GM21528 (cell line): ENCODE measurements around the gene SIL1.

Experiments used
- ATAC-seq: cut with Tn5 transposase; IDR thresholded peaks from one replicate; pipeline ENCODE4 v1.9.1; 2021; ENCODE audit warnings: mild to moderate bottlenecking, moderate library complexity; ENCODE audit not compliant: unreplicated experiment, low FRiP score

Gene SIL1

DNA sequence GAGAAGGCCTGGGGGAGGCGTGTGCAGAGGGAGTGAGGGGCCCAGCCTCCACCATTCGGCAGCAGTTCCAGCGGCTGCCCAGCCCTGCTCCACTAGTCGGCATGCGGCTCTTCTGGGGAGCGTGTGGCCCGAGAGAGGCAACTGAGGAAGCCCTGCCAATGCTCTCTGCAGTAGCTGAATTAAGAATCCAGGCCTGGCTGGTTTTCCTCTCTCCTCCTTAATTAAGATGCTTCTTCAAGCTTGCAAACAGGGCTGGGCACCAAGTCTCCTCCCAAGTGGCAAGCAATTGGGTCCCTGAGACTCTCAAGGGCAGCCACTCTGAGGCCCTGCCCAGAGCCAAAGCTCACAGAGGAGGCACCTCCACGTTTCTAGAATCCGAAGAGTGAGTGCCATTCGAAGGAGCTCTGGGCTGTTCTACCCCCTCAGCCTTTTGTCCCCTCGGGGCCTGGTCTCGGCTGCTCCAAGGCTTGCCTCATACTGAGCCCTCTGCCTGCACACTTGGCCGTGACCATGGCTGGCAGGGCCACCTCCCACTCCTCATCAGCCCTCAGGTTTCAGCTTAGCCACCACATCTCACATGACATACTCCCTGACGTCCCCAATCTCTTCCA lies 247.6 kb downstream of the SIL1 start:
- no peak for ATAC-seq

GRCh38 chr5:138949988-138950387 lies 248.2 kb downstream of the SIL1 start:
- ATAC-seq: no peak

GRCh38 chr5:138949223-138949574 lies 249.0 kb downstream of the SIL1 start:
- ATAC-seq: no peak

- no peak for ATAC-seq
These were observed 249.5 kb downstream of the SIL1 start for GRCh38 chr5:138948471-138949222.

- ATAC-seq: no peak
These were observed 250.4 kb downstream of the SIL1 start for GRCh38 chr5:138947780-138948179.

GRCh38 chr5:138946831-138947560 lies 251.2 kb downstream of the SIL1 start:
- no peak for ATAC-seq

DNA sequence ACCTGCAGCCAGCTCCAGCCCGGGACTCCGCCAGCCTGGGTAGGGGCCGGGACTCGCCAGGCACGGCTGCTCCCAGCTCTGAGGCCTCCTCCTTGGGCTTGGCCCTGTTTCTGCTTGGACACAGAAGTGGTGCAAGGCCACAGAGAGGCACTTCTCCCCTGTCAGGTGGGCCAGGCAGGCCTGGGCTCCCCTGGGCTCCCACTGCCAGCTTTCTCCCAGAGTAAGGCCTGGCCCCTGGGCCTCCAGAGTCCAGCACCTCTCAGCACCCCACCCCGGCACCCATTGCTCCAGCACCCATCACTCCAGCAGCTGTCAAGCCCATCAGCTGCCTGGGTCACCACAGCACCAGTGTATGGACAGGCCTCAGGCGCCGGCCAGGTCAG lies 251.9 kb downstream of the SIL1 start:
- ATAC-seq: no peak

DNA sequence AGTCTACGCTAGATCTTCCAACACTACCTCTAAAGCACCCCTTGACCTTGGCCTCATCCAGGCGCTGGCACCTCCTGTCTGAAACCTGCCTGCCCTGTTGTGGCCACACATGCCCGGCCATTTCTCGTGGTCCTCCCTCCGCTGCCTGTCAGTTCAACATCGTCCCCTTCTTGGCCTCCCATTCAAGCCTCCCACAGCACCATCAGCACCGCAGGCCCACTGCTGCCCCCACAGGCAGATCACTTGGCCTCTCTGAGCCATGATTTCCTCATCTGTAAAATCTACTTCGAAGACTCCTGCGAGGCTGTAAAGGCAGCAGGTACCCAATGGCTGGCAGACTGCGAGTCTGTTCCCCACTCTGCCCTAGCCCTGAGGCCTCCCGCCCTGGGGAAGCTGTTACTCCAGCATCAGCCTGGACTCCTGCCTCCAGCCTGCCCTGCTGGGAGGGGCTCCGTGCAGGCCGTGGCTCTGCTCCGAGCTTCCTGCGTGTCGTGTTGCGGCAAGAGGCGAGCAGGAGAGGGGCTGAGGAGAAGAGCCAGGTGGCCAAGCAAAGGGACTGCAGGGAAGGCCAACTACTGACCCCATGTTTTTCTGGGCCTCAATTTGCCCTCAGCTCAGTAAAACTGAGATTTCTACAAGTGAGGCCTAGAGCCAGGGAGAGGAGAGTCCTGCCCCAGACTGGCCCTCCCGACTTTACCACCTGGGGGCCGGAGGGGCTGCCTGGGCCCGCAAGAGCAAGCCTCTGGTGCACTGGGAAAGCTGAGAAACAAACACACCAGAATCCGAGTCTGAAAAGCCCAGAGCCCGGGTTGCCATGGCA lies 252.5 kb downstream of the SIL1 start:
- ATAC-seq: no peak

GRCh38 chr5:138944527-138945322 lies 253.4 kb downstream of the SIL1 start:
- ATAC-seq: no peak

DNA sequence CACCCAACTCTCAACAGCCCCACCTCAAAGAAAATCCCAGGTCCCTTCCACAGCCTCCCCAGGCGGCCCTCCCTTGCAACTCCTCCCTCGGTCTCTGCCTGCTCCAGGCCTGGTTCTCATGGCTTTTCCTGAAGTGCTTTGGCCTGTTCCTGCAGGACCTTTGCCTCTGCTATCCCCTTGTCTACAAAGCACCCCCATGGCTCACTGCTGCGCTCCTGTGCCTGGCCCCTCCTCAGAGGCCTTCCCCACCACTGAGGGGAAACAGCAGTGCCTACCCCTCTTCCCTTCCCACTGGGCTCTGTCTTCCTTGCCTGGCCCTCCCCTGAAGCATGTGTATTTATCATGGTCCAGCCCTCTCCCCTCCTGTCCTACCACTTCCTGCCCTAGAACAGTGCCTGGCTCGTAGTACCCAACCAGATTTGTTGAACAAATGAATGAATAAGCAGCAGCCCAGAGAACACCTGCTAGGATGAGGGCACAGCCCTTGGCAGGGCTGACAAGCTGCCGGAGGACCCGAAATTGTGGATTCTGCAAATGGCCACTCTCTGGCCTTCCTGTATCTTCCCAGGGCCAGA lies 254.5 kb downstream of the SIL1 start:
- no peak for ATAC-seq

GRCh38 chr5:138942861-138943260 lies 255.3 kb downstream of the SIL1 start:
- ATAC-seq: no peak

DNA sequence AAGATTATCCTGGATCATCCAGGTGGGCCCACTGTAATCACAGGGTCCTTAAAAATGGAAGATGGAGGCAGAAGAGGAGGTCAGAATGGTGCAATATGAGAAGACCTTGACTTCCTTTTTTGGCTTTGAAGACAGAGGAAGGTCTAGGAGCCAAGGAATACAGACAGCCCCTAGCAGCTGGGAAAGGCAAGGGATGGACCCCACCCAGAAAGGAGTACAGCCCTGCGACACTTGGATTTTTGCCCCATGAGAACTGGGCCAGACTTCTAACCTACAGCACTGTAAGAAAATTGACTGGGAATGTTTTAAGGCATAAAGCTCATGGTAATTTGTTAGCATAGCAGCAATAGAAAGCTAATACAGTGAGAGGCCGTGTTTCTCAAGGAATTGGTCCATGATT lies 256.1 kb downstream of the SIL1 start:
- ATAC-seq: no peak

GRCh38 chr5:138938526-138938925 lies 259.6 kb downstream of the SIL1 start:
- ATAC-seq: no peak

DNA sequence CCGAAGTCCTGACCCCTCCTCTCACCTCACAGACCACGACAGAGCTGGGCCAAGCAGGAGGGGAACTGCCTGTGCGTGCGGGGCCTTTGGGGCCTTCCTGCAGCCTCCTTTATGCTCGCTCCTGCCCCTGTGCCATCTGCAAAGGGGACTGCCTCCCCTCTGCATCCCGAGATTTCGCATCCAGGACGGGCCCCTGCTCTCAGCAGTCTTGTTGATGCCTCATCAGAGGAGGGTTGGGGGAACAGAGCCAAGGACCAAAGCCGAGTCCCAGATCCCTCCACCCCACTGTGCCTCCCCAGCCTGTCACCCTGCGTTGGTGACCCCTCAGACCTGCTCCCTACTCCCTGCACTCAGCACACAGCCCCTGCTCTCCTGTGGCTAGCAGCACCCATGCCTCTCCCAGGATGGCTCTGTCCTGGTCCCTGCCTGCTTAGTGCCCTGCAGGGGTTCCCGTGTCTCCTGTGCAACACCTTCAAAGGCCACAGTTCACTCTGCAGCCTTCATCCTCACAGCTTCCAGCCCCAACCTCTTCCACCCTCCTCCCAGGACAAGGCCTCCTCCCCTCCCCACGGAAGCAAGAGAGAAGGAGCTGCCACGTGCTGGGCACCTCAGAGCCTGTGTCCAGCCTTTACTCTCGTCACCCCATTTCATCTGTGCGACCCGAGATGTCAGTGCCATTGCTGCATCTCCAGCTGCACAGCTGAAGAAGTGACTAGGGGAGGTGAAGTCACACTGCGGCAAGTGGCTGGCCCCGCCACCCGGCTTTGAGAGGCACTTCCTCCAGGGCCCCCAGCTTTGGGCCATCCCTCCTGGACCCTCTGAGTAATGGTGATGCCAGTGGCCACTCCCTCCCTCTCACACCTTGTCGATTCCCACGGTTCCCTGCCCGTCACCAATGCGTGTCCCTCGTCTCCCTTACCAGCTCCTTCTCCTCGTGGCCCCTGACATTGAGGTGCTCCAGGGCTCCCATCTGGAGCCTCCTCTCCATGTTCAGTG lies 260.5 kb downstream of the SIL1 start:
- no peak for ATAC-seq

DNA sequence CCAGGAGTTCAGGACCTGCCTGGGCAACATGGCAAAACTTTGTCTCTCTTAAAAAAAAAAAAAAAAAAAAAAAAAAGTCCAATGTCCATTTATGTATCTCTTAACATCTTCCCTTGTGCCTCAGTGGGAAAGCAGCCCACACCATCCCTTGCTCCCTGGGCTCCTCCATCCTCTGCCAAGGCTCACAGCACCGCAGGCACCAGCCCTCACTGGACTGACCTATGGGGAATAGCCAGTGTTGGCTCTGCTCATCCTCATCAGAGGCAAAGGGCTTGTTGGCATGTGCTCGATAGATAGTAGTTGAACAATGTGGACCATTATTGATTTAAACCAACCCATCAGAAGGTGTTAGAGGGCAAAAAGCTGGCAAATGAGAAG lies 261.2 kb downstream of the SIL1 start:
- no peak for ATAC-seq

DNA sequence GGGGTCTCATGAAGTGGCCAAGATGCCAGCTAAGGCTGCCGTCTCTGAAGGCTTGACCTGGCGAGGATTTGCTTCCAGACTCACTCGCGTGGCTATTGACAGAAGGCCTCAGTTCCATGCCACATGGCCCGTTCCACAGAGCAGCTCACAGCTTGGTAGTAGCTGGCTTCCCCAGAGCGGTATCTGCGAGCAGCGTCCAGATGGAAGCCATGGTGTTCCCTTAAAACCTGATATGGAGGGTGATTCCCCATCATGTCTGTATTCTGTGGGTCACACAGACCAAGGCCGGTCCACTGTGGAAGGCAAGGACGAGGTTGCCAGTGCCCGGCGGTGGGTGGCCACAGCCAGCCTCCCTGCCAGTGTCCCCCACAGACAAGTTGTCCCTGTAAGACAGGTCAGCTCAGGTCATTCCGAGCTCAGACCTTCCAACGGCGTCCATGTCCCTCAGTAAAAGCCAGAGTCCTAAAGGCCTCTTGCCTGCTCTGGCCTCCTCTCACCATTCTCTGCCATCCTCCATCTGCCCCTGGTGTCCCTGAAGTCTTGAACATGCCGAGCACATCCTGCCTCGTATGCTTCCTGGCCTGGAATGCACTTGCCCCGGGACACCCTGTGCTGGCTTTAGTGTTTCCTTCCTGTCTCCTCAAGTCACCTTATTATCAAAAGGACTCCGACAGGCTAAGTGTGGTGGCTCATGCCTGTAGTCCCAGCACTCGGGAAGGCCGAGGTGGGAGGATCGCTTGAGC lies 261.8 kb downstream of the SIL1 start:
- ATAC-seq: no peak

- ATAC-seq: no peak
These were observed 262.7 kb downstream of the SIL1 start for GRCh38 chr5:138935466-138935865.

- ATAC-seq: no peak
These were observed 263.2 kb downstream of the SIL1 start for GRCh38 chr5:138934971-138935370.
